Mesodermal cell (in vitro differentiated cells): Measurements from ENCODE around the gene ZNF284. TPM values are rescaled to one million over a fixed set of nuclear protein-coding genes. Genes with fewer than 3 reads are reported as not detected.
A peak's percentile ranks its signal among the peaks of the same experiment; 100 is the strongest.

Source experiments
- H3K27ac ChIP-seq: 2 replicates; pipeline ENCODE4 v1.7.0; 2013; ENCODE audit warnings: mild to moderate bottlenecking, low read depth, low read length, moderate library complexity; ENCODE audit not compliant: severe bottlenecking
- H3K36me3 ChIP-seq: 2 replicates; pipeline ENCODE4 v1.7.1; 2013; ENCODE audit warnings: mild to moderate bottlenecking, low read length, moderate library complexity; ENCODE audit not compliant: control insufficient read depth, insufficient read depth
- H3K4me1 ChIP-seq: one replicate; pipeline ENCODE4 v1.7.1; 2013; ENCODE audit warnings: mild to moderate bottlenecking, low read length; ENCODE audit not compliant: insufficient read depth, control insufficient read depth, poor library complexity, severe bottlenecking
- H3K4me3 ChIP-seq: 2 replicates; pipeline ENCODE4 v1.7.0; 2013; ENCODE audit warnings: low read length, control low read depth, mild to moderate bottlenecking; ENCODE audit not compliant: insufficient read depth, poor library complexity, severe bottlenecking; ENCODE audit errors: extremely low read depth
- H3K9me3 ChIP-seq: 2 replicates; pipeline ENCODE4 v1.7.1; 2013; ENCODE audit warnings: mild to moderate bottlenecking, low read length, moderate library complexity; ENCODE audit not compliant: control insufficient read depth
- WGBS, 2 experiments: methylation state at CpG; one replicate each; pipeline ENCODE4 v1.1.5; 2013; ENCODE audit warnings: missing lambda C conversion rate in 2 of 2; ENCODE audit not compliant: insufficient coverage in 2 of 2; 5-methylcytosine and 5-hydroxymethylcytosine counted together
- polyA plus RNA-seq, 2 experiments: library from polyadenylated mRNA; stranded (reverse); fragments of 50-300 nt; gene quantifications; one replicate each; pipeline ENCODE4 v1.2.3, GENCODE V29; 2013

The ZNF284 gene
- polyA plus RNA-seq (2013, experiment 1 of 2), result 2.1 TPM
- 1.8 TPM for polyA plus RNA-seq (2013, experiment 2 of 2)

GRCh38 chr19:44071824-44072542, at the start of gene ZNF284:
ZNF284 (plus strand) TSS chr19:44072159; CDS start chr19:44076390, 4,231 bp downstream.
- Histone ChIP-seq H3K4me3 (peak within 1 kb of the TSS; percentile 61), H3K4me1 (no peaks in the 10 kb centered on the region), H3K27ac (peak within 1 kb of the TSS; percentile 45), H3K9me3 (peaks cover 16% of the 10 kb centered on the region), H3K36me3 (peaks cover 10% of the 10 kb centered on the region)
- WGBS, 2 experiments, result 4 to 9% methylated on average over 23 to 29 of the region's 40 CpGs

- 59 to 83% methylated on average over 1 to 4 of the region's 4 CpGs for WGBS, 2 experiments
- H3K4me3 ChIP-seq, result peak overlapping the region; percentile 86
- H3K36me3 ChIP-seq, result peaks cover 32% of the 10 kb centered on the region
- H3K9me3 ChIP-seq, result peaks cover under 1% of the 10 kb centered on the region
- H3K4me1 ChIP-seq, result no peaks in the 10 kb centered on the region
- peak overlapping the region; percentile 37 for H3K27ac ChIP-seq
Observed at GRCh38 chr19:44024900-44025216, 47.1 kb upstream of the ZNF284 start.

- Histone ChIP-seq H3K4me3 (peak within 1 kb of the TSS; percentile 86), H3K36me3 (peaks cover 37% of the 10 kb centered on the region), H3K27ac (peak within 1 kb of the TSS; percentile 50), H3K4me1 (no peaks in the 10 kb centered on the region), H3K9me3 (peaks cover 5% of the 10 kb centered on the region)
- WGBS, 2 experiments, result 2% methylated on average over 27 to 34 of the region's 37 CpGs
Observed at GRCh38 chr19:44025217-44025936, 46.6 kb upstream of the ZNF284 start, which contains the start of gene ZNF222. ZNF222 (plus strand) TSS chr19:44025379; CDS start chr19:44025437, 58 bp downstream.

GRCh38 chr19:44026622-44027021, 45.3 kb upstream of the ZNF284 start:
- H3K4me3 ChIP-seq, result no peak overlapping the region
- peaks cover 12% of the 10 kb centered on the region for H3K9me3 ChIP-seq
- peaks cover 49% of the 10 kb centered on the region for H3K36me3 ChIP-seq
- H3K27ac ChIP-seq, result no peak overlapping the region
- H3K4me1 ChIP-seq, result no peaks in the 10 kb centered on the region
- 91 to 95% methylated on average over 3 to 6 of the region's 6 CpGs for WGBS, 2 experiments

GRCh38 chr19:44032001-44032610, 39.9 kb upstream of the ZNF284 start:
- Histone ChIP-seq H3K4me1 (no peaks in the 10 kb centered on the region), H3K9me3 (peaks cover 23% of the 10 kb centered on the region), H3K27ac (no peak overlapping the region), H3K36me3 (peaks cover 54% of the 10 kb centered on the region), H3K4me3 (no peak overlapping the region)
- 100% methylated on average over 1 of the region's 1 CpG for WGBS, 2 experiments

- Histone ChIP-seq H3K4me3 (no peak overlapping the region), H3K9me3 (no peaks in the 10 kb centered on the region), H3K4me1 (no peaks in the 10 kb centered on the region), H3K27ac (no peak overlapping the region), H3K36me3 (no peaks in the 10 kb centered on the region)
- WGBS, 2 experiments, result 57% methylated on average over 1 of the region's 2 CpGs; no CpG with 5 or more reads in 1 of the 2 experiments
Observed at GRCh38 chr19:44042147-44042546, 29.8 kb upstream of the ZNF284 start.

- Histone ChIP-seq H3K9me3 (no peaks in the 10 kb centered on the region), H3K4me1 (no peaks in the 10 kb centered on the region), H3K36me3 (peaks cover 16% of the 10 kb centered on the region), H3K27ac (no peak overlapping the region), H3K4me3 (peak overlapping the region; percentile 84)
- 85 to 90% methylated on average over 17 to 21 of the region's 21 CpGs for WGBS, 2 experiments
Observed at GRCh38 chr19:44050740-44051649, 21.0 kb upstream of the ZNF284 start.

GRCh38 chr19:44051650-44052402, 20.1 kb upstream of the ZNF284 start, which contains the start of gene ZNF223:
ZNF223 (plus strand) TSS chr19:44052036; CDS start chr19:44055177, 3,141 bp downstream.
- Histone ChIP-seq H3K9me3 (no peaks in the 10 kb centered on the region), H3K36me3 (peaks cover 17% of the 10 kb centered on the region), H3K4me1 (no peaks in the 10 kb centered on the region), H3K4me3 (peak within 1 kb of the TSS; percentile 84), H3K27ac (peak within 1 kb of the TSS; percentile 49)
- 4 to 6% methylated on average over 29 of the region's 38 CpGs for WGBS, 2 experiments

- Histone ChIP-seq H3K9me3 (no peaks in the 10 kb centered on the region), H3K4me3 (no peak overlapping the region), H3K4me1 (no peaks in the 10 kb centered on the region), H3K27ac (no peak overlapping the region), H3K36me3 (peaks cover 46% of the 10 kb centered on the region)
- WGBS, 2 experiments, result 91 to 93% methylated on average over 3 to 5 of the region's 5 CpGs
Observed at GRCh38 chr19:44055870-44056269, 16.1 kb upstream of the ZNF284 start.
